ENCODE data around the gene RPS6KB2.

DNA sequence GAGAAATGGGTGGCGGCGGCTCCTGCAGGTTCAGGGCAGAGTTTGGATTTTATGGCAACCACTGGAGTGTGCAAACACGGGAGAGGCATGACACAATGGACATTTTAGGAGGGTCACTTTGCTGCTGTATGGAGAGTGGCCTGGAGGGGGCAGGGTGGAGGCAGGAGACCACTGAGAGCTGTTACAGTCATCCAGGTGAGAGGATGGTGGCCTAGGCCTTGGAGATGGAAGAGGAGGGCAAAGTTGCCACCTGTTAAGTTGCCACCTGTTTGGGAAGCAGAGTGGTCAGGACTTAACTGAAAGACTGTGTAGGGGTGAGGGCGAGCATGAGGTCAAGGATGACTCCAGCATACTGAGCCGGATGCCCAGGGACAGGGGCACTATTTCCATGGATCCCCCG lies 38.8 kb upstream of the RPS6KB2 start:
- TF ChIP-seq TAF1 (IDR thresholded peaks at IDR 0.05; ENCODE audit: borderline replicate concordance, insufficient read depth, low read length) (no peak), POLR2AphosphoS5 (IDR thresholded peaks at IDR 0.05; ENCODE audit: low read depth, low read length) (no peak)
